HG02884 (cell line): Measurements from ENCODE around the gene LDHD.
"Not testable (repeated sequence)": the region's sequence is repeated elsewhere in the genome, so short reads cannot be mapped to it uniquely, and the experiment has no call there.

Experiments
- ATAC-seq: cut with Tn5 transposase; IDR thresholded peaks from one replicate; pipeline ENCODE4 v1.9.1; 2021; ENCODE audit warnings: mild to moderate bottlenecking, moderate library complexity; ENCODE audit not compliant: unreplicated experiment

The LDHD gene

GRCh38 chr16:75100603-75100990 is 16.0 kb downstream of the LDHD start:
- no peak for ATAC-seq

GRCh38 chr16:75099738-75100602 is 16.6 kb downstream of the LDHD start:
- ATAC-seq, result no peak

- no peak for ATAC-seq
Measured at GRCh38 chr16:75099075-75099667, 17.4 kb downstream of the LDHD start.

- peak; percentile 57 for ATAC-seq
Measured at GRCh38 chr16:75097941-75098901, 18.4 kb downstream of the LDHD start.

GRCh38 chr16:75097191-75097761 is 19.3 kb downstream of the LDHD start:
- ATAC-seq, result no peak

- ATAC-seq, result no peak
Measured at GRCh38 chr16:75096656-75097055, 19.9 kb downstream of the LDHD start.

GRCh38 chr16:75095204-75095621 is 21.4 kb downstream of the LDHD start:
- no peak for ATAC-seq

GRCh38 chr16:75093598-75094540 is 22.7 kb downstream of the LDHD start:
- ATAC-seq, result no peak

GRCh38 chr16:75092777-75093176 is 23.8 kb downstream of the LDHD start:
- no peak for ATAC-seq

- not testable (repeated sequence) for ATAC-seq
Measured at GRCh38 chr16:75091619-75092018, 25.0 kb downstream of the LDHD start.

- not testable (repeated sequence) for ATAC-seq
Measured at GRCh38 chr16:75090899-75091298, 25.7 kb downstream of the LDHD start.

GRCh38 chr16:75089486-75090202 is 26.9 kb downstream of the LDHD start:
- no peak for ATAC-seq

- ATAC-seq, result no peak
Measured at GRCh38 chr16:75088934-75089333, 27.6 kb downstream of the LDHD start.

- no peak for ATAC-seq
Measured at GRCh38 chr16:75088216-75088615, 28.4 kb downstream of the LDHD start.

GRCh38 chr16:75087375-75087979 is 29.1 kb downstream of the LDHD start:
- ATAC-seq, result no peak

- no peak for ATAC-seq
Measured at GRCh38 chr16:75086688-75087374, 29.7 kb downstream of the LDHD start.

- no peak for ATAC-seq
Measured at GRCh38 chr16:75086281-75086680, 30.3 kb downstream of the LDHD start.

GRCh38 chr16:75085556-75085955 is 31.0 kb downstream of the LDHD start:
- ATAC-seq, result no peak
